Activated naive CD4-positive, alpha-beta T cell treated with anti-CD3 and anti-CD28 coated beads, Interleukin-2, amount 50 U/mL, for 24 hours (primary cell): ENCODE data around the gene SPOCK1.
"Not testable (repeated sequence)": the region's sequence is repeated elsewhere in the genome, so short reads cannot be mapped to it uniquely, and the experiment has no call there.

ENCODE experiments used
- H3K27ac Mint-ChIP-seq: one replicate; pipeline ENCODE4 v1.8.0; 2021; ENCODE audit warnings: mild to moderate bottlenecking, mixed read lengths
- H3K27me3 Mint-ChIP-seq: one replicate; pipeline ENCODE4 v1.8.0; 2021; ENCODE audit warnings: mixed read lengths
- H3K36me3 Mint-ChIP-seq: one replicate; pipeline ENCODE4 v1.8.0; 2021; ENCODE audit warnings: mixed read lengths
- H3K4me1 Mint-ChIP-seq: one replicate; pipeline ENCODE4 v1.8.0; 2021; ENCODE audit warnings: mixed read lengths
- H3K4me3 Mint-ChIP-seq: one replicate; pipeline ENCODE4 v1.8.0; 2021; ENCODE audit warnings: mild to moderate bottlenecking, mixed read lengths
- H3K9me3 Mint-ChIP-seq: one replicate; pipeline ENCODE4 v1.8.0; 2021; ENCODE audit warnings: mixed read lengths

Gene SPOCK1

GRCh38 chr5:137400571-137400970 is 98.6 kb downstream of the SPOCK1 start:
- Mint-ChIP-seq H3K36me3 (no peaks in the 10 kb centered on the region), H3K4me1 (no peaks in the 10 kb centered on the region), H3K9me3 (no peaks in the 10 kb centered on the region), H3K27ac (no peak overlapping the region), H3K4me3 (no peak overlapping the region), H3K27me3 (peaks cover 2% of the 10 kb centered on the region)

DNA sequence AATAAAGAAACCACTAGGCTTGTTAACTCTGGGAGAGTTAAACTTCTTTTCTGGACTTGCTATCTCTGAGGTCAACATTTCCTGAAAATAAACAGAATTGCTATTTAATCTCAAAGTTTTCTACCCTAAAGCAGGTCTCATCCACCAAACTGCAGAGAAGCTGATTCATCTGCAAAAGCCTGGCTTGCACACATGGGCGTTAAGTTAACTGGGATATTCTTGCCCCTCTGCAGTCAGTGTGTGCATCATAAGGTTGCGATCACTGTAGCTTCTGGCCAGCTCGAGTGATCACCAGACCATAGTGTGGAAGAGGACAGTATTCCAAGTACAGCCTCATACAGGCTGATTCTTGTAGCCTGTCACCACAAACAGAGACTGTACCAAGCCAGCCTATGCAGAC is 99.2 kb downstream of the SPOCK1 start:
- Mint-ChIP-seq H3K4me1 (no peaks in the 10 kb centered on the region), H3K27ac (no peak overlapping the region), H3K4me3 (no peak overlapping the region), H3K9me3 (no peaks in the 10 kb centered on the region), H3K27me3 (peaks cover 2% of the 10 kb centered on the region), H3K36me3 (no peaks in the 10 kb centered on the region)

GRCh38 chr5:137398751-137399150 is 100.4 kb downstream of the SPOCK1 start:
- no peaks in the 10 kb centered on the region for H3K4me1 Mint-ChIP-seq
- peaks cover 2% of the 10 kb centered on the region for H3K27me3 Mint-ChIP-seq
- H3K27ac Mint-ChIP-seq, result no peak overlapping the region
- H3K36me3 Mint-ChIP-seq, result no peaks in the 10 kb centered on the region
- no peaks in the 10 kb centered on the region for H3K9me3 Mint-ChIP-seq
- no peak overlapping the region for H3K4me3 Mint-ChIP-seq

- no peak overlapping the region for H3K27ac Mint-ChIP-seq
- no peaks in the 10 kb centered on the region for H3K36me3 Mint-ChIP-seq
- no peaks in the 10 kb centered on the region for H3K9me3 Mint-ChIP-seq
- no peaks in the 10 kb centered on the region for H3K4me1 Mint-ChIP-seq
- no peak overlapping the region for H3K4me3 Mint-ChIP-seq
- peaks cover 2% of the 10 kb centered on the region for H3K27me3 Mint-ChIP-seq
These were observed 101.0 kb downstream of the SPOCK1 start for GRCh38 chr5:137398154-137398553.

- Mint-ChIP-seq H3K9me3 (no peaks in the 10 kb centered on the region), H3K27ac (no peak overlapping the region), H3K4me1 (no peaks in the 10 kb centered on the region)
These were observed 103.9 kb downstream of the SPOCK1 start for GRCh38 chr5:137395011-137395755.

DNA sequence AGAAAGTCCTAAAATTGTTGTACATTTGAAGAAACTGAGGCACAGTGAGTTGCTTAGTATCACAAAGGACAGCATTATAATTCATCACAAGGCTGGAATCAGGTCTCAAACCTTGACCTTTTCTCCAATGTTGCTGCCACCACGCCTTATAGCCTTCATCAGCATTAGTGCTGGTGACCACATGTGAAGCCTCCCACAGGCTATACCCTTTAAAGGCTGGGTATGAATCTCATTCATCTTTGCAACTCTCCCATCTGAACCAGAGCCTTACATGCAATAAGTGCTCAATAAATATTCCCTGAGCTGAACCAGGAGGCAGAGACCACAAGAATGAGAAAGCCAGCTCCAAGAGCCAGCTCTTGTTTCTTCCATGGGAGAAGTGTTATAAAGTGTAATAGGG is 104.7 kb downstream of the SPOCK1 start:
- H3K4me1 Mint-ChIP-seq, result no peaks in the 10 kb centered on the region
- H3K4me3 Mint-ChIP-seq, result no peak overlapping the region
- H3K36me3 Mint-ChIP-seq, result no peaks in the 10 kb centered on the region
- peaks cover 10% of the 10 kb centered on the region for H3K27me3 Mint-ChIP-seq
- no peak overlapping the region for H3K27ac Mint-ChIP-seq
- no peaks in the 10 kb centered on the region for H3K9me3 Mint-ChIP-seq

More at GRCh38 chr5:137395011-137395755, 103.9 kb downstream of the SPOCK1 start:
- Mint-ChIP-seq H3K4me3 (no peak overlapping the region), H3K36me3 (no peaks in the 10 kb centered on the region), H3K27me3 (peaks cover 10% of the 10 kb centered on the region)

GRCh38 chr5:137393196-137393993 is 105.7 kb downstream of the SPOCK1 start:
- Mint-ChIP-seq H3K4me1 (no peaks in the 10 kb centered on the region), H3K9me3 (no peaks in the 10 kb centered on the region), H3K27ac (no peak overlapping the region), H3K36me3 (no peaks in the 10 kb centered on the region), H3K4me3 (no peak overlapping the region), H3K27me3 (peaks cover 10% of the 10 kb centered on the region)

GRCh38 chr5:137392261-137392660 is 106.9 kb downstream of the SPOCK1 start:
- H3K4me1 Mint-ChIP-seq, result no peaks in the 10 kb centered on the region
- peaks cover 10% of the 10 kb centered on the region for H3K27me3 Mint-ChIP-seq
- H3K9me3 Mint-ChIP-seq, result no peaks in the 10 kb centered on the region
- no peaks in the 10 kb centered on the region for H3K36me3 Mint-ChIP-seq
- no peak overlapping the region for H3K27ac Mint-ChIP-seq
- no peak overlapping the region for H3K4me3 Mint-ChIP-seq

DNA sequence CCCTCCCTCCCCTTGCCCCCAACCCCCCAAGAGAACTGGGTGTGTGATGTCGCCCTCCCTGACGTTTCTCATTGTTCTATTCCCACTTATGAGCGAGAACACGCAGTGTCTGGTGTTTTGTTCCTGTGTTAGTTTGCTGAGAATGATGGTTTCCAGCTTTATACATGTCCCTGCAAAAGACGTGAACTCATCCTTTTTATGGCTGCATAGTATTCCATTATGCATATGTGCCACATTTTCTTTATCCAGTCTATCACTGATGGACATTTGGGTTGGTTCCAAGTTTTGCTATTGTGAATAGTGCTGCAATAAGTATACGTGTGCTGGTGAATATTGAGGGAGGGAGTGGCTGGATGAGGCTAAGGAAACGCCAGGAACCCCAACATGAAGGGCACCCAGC is 108.1 kb downstream of the SPOCK1 start:
- not testable (repeated sequence) for H3K4me1 Mint-ChIP-seq, H3K9me3 Mint-ChIP-seq, H3K36me3 Mint-ChIP-seq, H3K4me3 Mint-ChIP-seq, H3K27ac Mint-ChIP-seq
- peaks cover 12% of the 10 kb centered on the region for H3K27me3 Mint-ChIP-seq

DNA sequence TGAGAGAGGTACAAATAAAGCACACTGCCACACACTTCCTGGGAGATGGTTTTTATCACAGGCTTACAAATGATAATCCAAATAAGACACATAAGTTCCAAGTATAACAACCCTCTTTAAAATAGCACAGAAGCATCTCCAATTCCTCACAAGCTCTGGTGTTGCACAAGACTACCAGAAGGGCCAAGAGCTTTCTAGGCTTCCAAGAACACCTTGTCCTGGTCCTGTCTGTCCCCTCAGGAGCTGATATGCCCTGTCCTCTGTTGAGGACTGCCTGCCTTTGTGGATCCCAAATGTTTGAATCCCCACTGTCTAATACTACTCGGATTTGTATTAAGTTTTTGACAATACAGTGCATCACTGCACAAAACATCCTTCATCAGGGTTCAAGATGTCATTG is 110.1 kb downstream of the SPOCK1 start:
- Mint-ChIP-seq H3K9me3 (peaks cover 8% of the 10 kb centered on the region), H3K27me3 (peaks cover 10% of the 10 kb centered on the region), H3K4me3 (no peak overlapping the region), H3K36me3 (no peaks in the 10 kb centered on the region), H3K4me1 (no peaks in the 10 kb centered on the region), H3K27ac (no peak overlapping the region)

DNA sequence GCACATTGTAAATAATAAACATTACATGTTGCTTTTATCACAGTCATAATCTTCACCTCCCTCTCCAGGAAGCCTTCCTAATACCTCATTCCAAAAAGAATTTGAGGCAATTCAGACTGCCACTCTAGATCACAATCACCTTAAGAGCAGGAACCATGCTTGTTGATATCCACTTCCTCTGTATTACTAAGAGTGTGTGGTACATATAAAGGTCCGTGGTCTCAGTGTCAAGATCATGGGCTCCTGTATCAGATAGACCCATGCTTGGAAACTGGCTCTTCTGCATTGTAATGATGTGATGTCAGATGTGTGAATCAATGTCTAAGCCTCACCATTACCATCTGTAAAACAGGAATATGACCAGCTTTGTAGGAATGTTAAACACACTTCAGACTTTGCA is 114.1 kb downstream of the SPOCK1 start:
- H3K36me3 Mint-ChIP-seq, result peaks cover 2% of the 10 kb centered on the region
- peaks cover 17% of the 10 kb centered on the region for H3K9me3 Mint-ChIP-seq
- no peak overlapping the region for H3K4me3 Mint-ChIP-seq
- peaks cover 4% of the 10 kb centered on the region for H3K27me3 Mint-ChIP-seq
- no peak overlapping the region for H3K27ac Mint-ChIP-seq
- H3K4me1 Mint-ChIP-seq, result no peaks in the 10 kb centered on the region

GRCh38 chr5:137383909-137384308 is 115.2 kb downstream of the SPOCK1 start:
- peaks cover 2% of the 10 kb centered on the region for H3K36me3 Mint-ChIP-seq
- H3K27ac Mint-ChIP-seq, result no peak overlapping the region
- H3K9me3 Mint-ChIP-seq, result peaks cover 17% of the 10 kb centered on the region
- H3K27me3 Mint-ChIP-seq, result peaks cover 4% of the 10 kb centered on the region
- H3K4me3 Mint-ChIP-seq, result no peak overlapping the region
- no peaks in the 10 kb centered on the region for H3K4me1 Mint-ChIP-seq

DNA sequence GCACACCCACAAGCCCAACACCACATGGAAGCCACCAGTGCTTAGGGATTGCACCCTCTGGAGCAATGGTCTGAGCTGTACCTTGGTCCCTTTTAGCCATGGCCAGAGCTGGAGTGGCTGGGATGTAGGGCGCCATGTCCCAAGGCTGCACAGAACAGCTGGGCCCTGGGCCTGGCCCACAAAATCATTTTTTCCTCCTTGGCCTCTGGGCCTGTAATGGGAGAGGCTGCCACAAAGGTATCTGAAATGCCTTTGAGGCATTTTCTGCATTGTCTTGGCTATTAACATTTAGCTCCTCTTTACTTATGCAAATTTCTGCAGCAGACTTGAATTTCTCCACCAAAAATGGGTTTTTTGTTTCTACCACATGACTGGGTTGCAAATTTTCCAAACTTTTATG is 117.6 kb downstream of the SPOCK1 start:
- Mint-ChIP-seq H3K4me3 (no peak overlapping the region), H3K4me1 (no peaks in the 10 kb centered on the region), H3K9me3 (peaks cover 17% of the 10 kb centered on the region), H3K36me3 (peaks cover 2% of the 10 kb centered on the region), H3K27ac (no peak overlapping the region), H3K27me3 (peaks cover 4% of the 10 kb centered on the region)

GRCh38 chr5:137379555-137380286 is 119.4 kb downstream of the SPOCK1 start:
- Mint-ChIP-seq H3K36me3 (peaks cover 2% of the 10 kb centered on the region), H3K27ac (no peak overlapping the region), H3K4me1 (no peaks in the 10 kb centered on the region), H3K27me3 (peaks cover 2% of the 10 kb centered on the region), H3K9me3 (peaks cover 12% of the 10 kb centered on the region), H3K4me3 (no peak overlapping the region)

DNA sequence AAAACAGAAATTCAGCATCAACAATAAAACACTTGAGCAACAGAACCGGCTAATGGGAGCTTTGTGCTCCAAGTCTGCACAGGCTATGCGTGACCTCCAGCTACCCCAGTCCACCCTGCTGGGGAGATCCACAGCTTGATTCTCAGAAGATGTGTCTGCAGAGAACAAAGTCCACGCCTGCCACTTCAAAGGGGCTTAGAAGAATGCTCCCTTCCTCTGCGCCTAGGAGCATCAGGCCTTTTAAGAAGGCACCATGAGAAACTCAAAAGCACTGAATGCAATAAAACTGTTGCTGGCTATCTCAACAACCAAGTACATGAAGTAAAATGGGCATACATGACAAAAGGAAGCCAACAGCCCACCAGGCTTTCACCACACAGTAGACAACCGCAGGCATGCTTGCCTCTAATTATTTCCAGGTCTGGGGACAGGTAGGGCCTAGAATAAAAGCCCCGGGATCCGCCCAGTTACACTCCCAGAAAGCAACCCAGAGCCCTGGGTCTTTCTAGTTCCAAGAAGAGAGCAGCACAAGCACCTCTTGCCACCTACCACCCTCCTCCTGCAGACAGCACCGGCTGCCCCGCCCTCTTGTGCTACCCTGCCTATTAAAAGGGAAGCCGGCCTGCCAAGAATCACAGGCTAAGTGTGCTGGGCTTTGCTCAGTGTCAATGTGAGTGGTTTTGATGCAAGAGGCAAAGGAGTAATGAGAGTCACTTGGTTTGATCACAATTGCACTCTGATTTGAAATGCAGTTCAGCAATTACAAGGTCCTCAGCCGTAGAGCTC is 123.2 kb downstream of the SPOCK1 start:
- Mint-ChIP-seq H3K4me1 (no peaks in the 10 kb centered on the region), H3K27me3 (no peaks in the 10 kb centered on the region)

More for the DNA sequence above, 123.2 kb downstream of the SPOCK1 start:
- Mint-ChIP-seq H3K27ac (no peak overlapping the region), H3K36me3 (no peaks in the 10 kb centered on the region), H3K4me3 (no peak overlapping the region), H3K9me3 (no peaks in the 10 kb centered on the region)
